OCI-LY3 (cell line): ENCODE results near the gene ABTB2.

Experiments used
- H2AFZ ChIP-seq: fragments of 200-600, 300-600 bp; shearing (Covaris generic); 2 replicates; pipeline ENCODE4 v1.6.0; 2014; ENCODE audit warnings: antibody characterized with exemption, low read depth, low read length
- H3K27ac ChIP-seq: fragments of 200-600, 300-600 bp; sonication (generic); 2 replicates; pipeline ENCODE4 v1.5.1; 2014; ENCODE audit warnings: mild to moderate bottlenecking, low read length, moderate library complexity, mixed read lengths
- H3K27me3 ChIP-seq: fragments of 200-600, 300-600 bp; sonication (generic); 2 replicates; pipeline ENCODE4 v1.6.1; 2014; ENCODE audit warnings: low read depth, low read length, mixed read lengths
- H3K36me3 ChIP-seq: fragments of 200-600, 300-600 bp; sonication (generic); replicated peaks from 2 replicates; pipeline ENCODE3; 2014; ENCODE audit warnings: low read depth, low read length, mixed read lengths
- H3K4me1 ChIP-seq: fragments of 300-600, 200-600 bp; sonication (generic); 2 replicates; pipeline ENCODE4 v1.6.1; 2014; ENCODE audit warnings: low read length, mixed read lengths
- H3K4me2 ChIP-seq: fragments of 200-600, 300-600 bp; sonication (generic); 2 replicates; pipeline ENCODE4 v1.6.1; 2014; ENCODE audit warnings: low read length, mixed read lengths
- H3K4me3 ChIP-seq: fragments of 300-600, 200-600 bp; sonication (generic); 2 replicates; pipeline ENCODE4 v1.5.1; 2014; ENCODE audit warnings: antibody characterized with exemption, mild to moderate bottlenecking, low read length, moderate library complexity
- H3K79me2 ChIP-seq: fragments of 300-600, 200-600 bp; shearing (Covaris generic); 2 replicates; pipeline ENCODE4 v1.6.1; 2014; ENCODE audit warnings: mild to moderate bottlenecking, low read length, mixed read lengths
- H3K9ac ChIP-seq: fragments of 300-600, 200-600 bp; shearing (Covaris generic); 2 replicates; pipeline ENCODE4 v1.6.0; 2014; ENCODE audit warnings: mild to moderate bottlenecking, low read length, moderate library complexity
- H3K9me3 ChIP-seq: fragments of 200-600, 300-600 bp; shearing (Covaris generic); 2 replicates; pipeline ENCODE4 v1.6.1; 2014; ENCODE audit warnings: low read length, mixed read lengths; ENCODE audit not compliant: insufficient read depth
- H4K20me1 ChIP-seq: fragments of 200-600, 300-600 bp; sonication (generic); 2 replicates; pipeline ENCODE4 v1.6.1; 2016; ENCODE audit warnings: low read length, mixed read lengths; ENCODE audit not compliant: insufficient read depth
- CTCF ChIP-seq: fragments of 200-600, 300-600 bp; sonication (generic); IDR thresholded peaks from 2 replicates; pipeline ENCODE4 v1.5.1; 2014; ENCODE audit warnings: antibody characterized with exemption, low read length, low read depth
- EZH2phosphoT487 ChIP-seq: fragments of 200-600 bp; shearing (Covaris generic); IDR thresholded peaks from 2 replicates; pipeline ENCODE4 v1.6.1; 2018; ENCODE audit warnings: antibody characterized with exemption, mixed run types, low read depth

ABTB2 gene

GRCh38 chr11:34260072-34260575 lies 97.7 kb downstream of the ABTB2 start:
- H3K27me3 ChIP-seq, result no peaks in the 10 kb centered on the region
- no peak overlapping the region for H3K4me2 ChIP-seq
- H4K20me1 ChIP-seq, result no peaks in the 10 kb centered on the region
- H3K9me3 ChIP-seq, result no peaks in the 10 kb centered on the region
- TF ChIP-seq EZH2phosphoT487, result no peak
- TF ChIP-seq CTCF, result no peak
- H3K27ac ChIP-seq, result no peak overlapping the region
- H3K4me3 ChIP-seq, result no peak overlapping the region
- peaks cover 10% of the 10 kb centered on the region; the same call in 1 of the 2 replicates for H3K79me2 ChIP-seq
- peaks cover 6% of the 10 kb centered on the region for H3K4me1 ChIP-seq
- no peak overlapping the region for H2AFZ ChIP-seq
- no peak overlapping the region for H3K9ac ChIP-seq
- no peaks in the 10 kb centered on the region for H3K36me3 ChIP-seq

- no peaks in the 10 kb centered on the region for H4K20me1 ChIP-seq
- H3K79me2 ChIP-seq, result peaks cover 10% of the 10 kb centered on the region; the same call in 1 of the 2 replicates
- no peak overlapping the region for H3K4me3 ChIP-seq
- H3K9me3 ChIP-seq, result no peaks in the 10 kb centered on the region
- H3K36me3 ChIP-seq, result no peaks in the 10 kb centered on the region
- H3K27me3 ChIP-seq, result no peaks in the 10 kb centered on the region
- H3K4me2 ChIP-seq, result no peak overlapping the region
- peaks cover 3% of the 10 kb centered on the region; the same call in 1 of the 2 replicates for H3K4me1 ChIP-seq
- H3K27ac ChIP-seq, result no peak overlapping the region
- no peak for TF ChIP-seq CTCF
- TF ChIP-seq EZH2phosphoT487, result no peak
- no peak overlapping the region for H3K9ac ChIP-seq
- H2AFZ ChIP-seq, result no peak overlapping the region
Measured at GRCh38 chr11:34259087-34259486, 98.7 kb downstream of the ABTB2 start.

- Histone ChIP-seq H3K4me2 (no peak overlapping the region), H3K4me3 (no peak overlapping the region), H3K4me1 (peaks cover 8% of the 10 kb centered on the region; the same call in 1 of the 2 replicates), H4K20me1 (no peaks in the 10 kb centered on the region), H3K9ac (no peak overlapping the region), H3K36me3 (no peaks in the 10 kb centered on the region), H3K27ac (no peak overlapping the region), H3K27me3 (no peaks in the 10 kb centered on the region), H2AFZ (no peak overlapping the region), H3K79me2 (peaks cover 5% of the 10 kb centered on the region; the same call in 1 of the 2 replicates), H3K9me3 (no peaks in the 10 kb centered on the region)
- TF ChIP-seq EZH2phosphoT487 (no peak), CTCF (no peak)
Measured at GRCh38 chr11:34256626-34257025, 101.2 kb downstream of the ABTB2 start.

- no peak overlapping the region for H2AFZ ChIP-seq
- no peaks in the 10 kb centered on the region for H3K9me3 ChIP-seq
- H3K27ac ChIP-seq, result no peak overlapping the region
- H3K4me2 ChIP-seq, result no peak overlapping the region
- no peak overlapping the region for H3K9ac ChIP-seq
- H4K20me1 ChIP-seq, result no peaks in the 10 kb centered on the region
- H3K79me2 ChIP-seq, result peaks cover 5% of the 10 kb centered on the region; the same call in 1 of the 2 replicates
- H3K4me3 ChIP-seq, result no peak overlapping the region
- H3K4me1 ChIP-seq, result peaks cover 12% of the 10 kb centered on the region; the same call in 1 of the 2 replicates
- no peaks in the 10 kb centered on the region for H3K27me3 ChIP-seq
- TF ChIP-seq CTCF (no peak), EZH2phosphoT487 (no peak)
- no peaks in the 10 kb centered on the region for H3K36me3 ChIP-seq
Measured at GRCh38 chr11:34256150-34256549, 101.7 kb downstream of the ABTB2 start.
